Measurements from ENCODE around the gene SUCO. TPM values are rescaled to one million over a fixed set of nuclear protein-coding genes. Genes with fewer than 3 reads are reported as not detected.

The SUCO gene
- polyA plus RNA-seq, 1 donor (not counting 4 experiments of a cell fraction or from before 2014, with no cell fraction given) = 13.8 TPM

GRCh38 chr1:172549621-172550280 is 16.8 kb downstream of the SUCO start:
- dilution Hi-C loops (cut with MboI; ENCODE audit: extremely low pct_ligation_motif_present, low sequenced_read_pairs) = no loop called here
- no peak overlapping the region for H3K9ac ChIP-seq (ENCODE audit: control insufficient read depth, extremely low read depth, insufficient read depth, low read length)
- no peaks in the 10 kb centered on the region for H4K20me1 ChIP-seq (ENCODE audit: control insufficient read depth, extremely low read depth, insufficient read depth, low read length)
- FAIRE-seq = no peak
- TF ChIP-seq EZH2 (IDR thresholded peaks at IDR 0.05; ENCODE audit: low read length) = no peak
- TF ChIP-seq CTCF (optimal IDR thresholded peaks at IDR 0.05 in 1 of 3, IDR thresholded peaks at IDR 0.05 in 1 of 3, conservative IDR thresholded peaks at IDR 0.05 in 1 of 3; ENCODE audit: extremely low read depth in 1 of 3, insufficient read depth in 2 of 3, low read length in 3 of 3) = no peak
- H2AFZ ChIP-seq (ENCODE audit: control insufficient read depth, low read length) = no peak overlapping the region
- peaks cover 62% of the 10 kb centered on the region for H3K79me2 ChIP-seq (ENCODE audit: control insufficient read depth, insufficient read depth, low read length)
- H3K27ac ChIP-seq (ENCODE audit: control insufficient read depth, insufficient read depth, low read length) = no peak overlapping the region
- H3K4me3 ChIP-seq (ENCODE audit: control insufficient read depth in 2 of 3, extremely low read depth in 1 of 3, insufficient read depth in 2 of 3, low read depth in 1 of 3, low read length in 3 of 3) = no peak overlapping the region
- peak overlapping the region; percentile 11 for H3K4me2 ChIP-seq (ENCODE audit: control insufficient read depth, extremely low read depth, insufficient read depth, low read depth, low read length)
- peaks cover 4% of the 10 kb centered on the region for H3K4me1 ChIP-seq (ENCODE audit: control insufficient read depth, extremely low read depth, insufficient read depth, low read length)
- H3K27me3 ChIP-seq (ENCODE audit: control insufficient read depth, extremely low read depth, insufficient read depth, low read length) = no peaks in the 10 kb centered on the region
- no peak for DNase-seq (ENCODE audit: low read depth, low spot score)
- no peaks in the 10 kb centered on the region for H3K9me1 ChIP-seq (ENCODE audit: control insufficient read depth, extremely low read depth, insufficient read depth, low read length)
- H3K36me3 ChIP-seq (ENCODE audit: control insufficient read depth in 2 of 2, extremely low read depth in 1 of 2, insufficient read depth in 2 of 2, low read length in 2 of 2) = no peaks in the 10 kb centered on the region
- H3K9me3 ChIP-seq (ENCODE audit: control insufficient read depth, low read depth, low read length) = no peaks in the 10 kb centered on the region

- Histone ChIP-seq H2AFZ (ENCODE audit: control insufficient read depth, low read length) (no peak overlapping the region), H3K4me1 (ENCODE audit: control insufficient read depth, extremely low read depth, insufficient read depth, low read length) (peaks cover 4% of the 10 kb centered on the region), H3K79me2 (ENCODE audit: control insufficient read depth, insufficient read depth, low read length) (peaks cover 48% of the 10 kb centered on the region), H3K4me2 (ENCODE audit: control insufficient read depth, extremely low read depth, insufficient read depth, low read depth, low read length) (no peak overlapping the region), H3K9me3 (ENCODE audit: control insufficient read depth, low read depth, low read length) (no peaks in the 10 kb centered on the region), H3K27ac (ENCODE audit: control insufficient read depth, insufficient read depth, low read length) (no peak overlapping the region), H3K9me1 (ENCODE audit: control insufficient read depth, extremely low read depth, insufficient read depth, low read length) (no peaks in the 10 kb centered on the region), H3K9ac (ENCODE audit: control insufficient read depth, extremely low read depth, insufficient read depth, low read length) (no peak overlapping the region), H3K27me3 (ENCODE audit: control insufficient read depth, extremely low read depth, insufficient read depth, low read length) (no peaks in the 10 kb centered on the region), H3K4me3 (ENCODE audit: control insufficient read depth in 2 of 3, extremely low read depth in 1 of 3, insufficient read depth in 2 of 3, low read depth in 1 of 3, low read length in 3 of 3) (no peak overlapping the region), H3K36me3 (ENCODE audit: control insufficient read depth in 2 of 2, extremely low read depth in 1 of 2, insufficient read depth in 2 of 2, low read length in 2 of 2) (no peaks in the 10 kb centered on the region), H4K20me1 (ENCODE audit: control insufficient read depth, extremely low read depth, insufficient read depth, low read length) (no peaks in the 10 kb centered on the region)
- dilution Hi-C loops (cut with MboI; ENCODE audit: extremely low pct_ligation_motif_present, low sequenced_read_pairs) = no loop called here
- FAIRE-seq = no peak
- DNase-seq (ENCODE audit: low read depth, low spot score) = no peak
- TF ChIP-seq EZH2 (IDR thresholded peaks at IDR 0.05; ENCODE audit: low read length) (no peak), CTCF (optimal IDR thresholded peaks at IDR 0.05 in 1 of 3, IDR thresholded peaks at IDR 0.05 in 1 of 3, conservative IDR thresholded peaks at IDR 0.05 in 1 of 3; ENCODE audit: extremely low read depth in 1 of 3, insufficient read depth in 2 of 3, low read length in 3 of 3) (no peak)
These were observed 18.3 kb downstream of the SUCO start for GRCh38 chr1:172551279-172551678.

All from keratinocyte (primary cell).